Measurements from ENCODE around the gene PRKCE. TPM values are rescaled to one million over a fixed set of nuclear protein-coding genes. Genes with fewer than 3 reads are reported as not detected.

Gene PRKCE
- total and polyA plus RNA-seq, 2 experiments from 2014 or later, result 0.94 to 1.2 TPM

GRCh38 chr2:45975752-45976517 lies 324.5 kb downstream of the PRKCE start (continued):
- no peak for TF ChIP-seq ETS1 (IDR thresholded peaks at IDR 0.05)
- TF ChIP-seq JUNB (IDR thresholded peaks at IDR 0.05; ENCODE audit: unreplicated experiment), result no peak
- TF ChIP-seq CREB1 (CRISPR knock-in tag; IDR thresholded peaks at IDR 0.05; ENCODE audit: low read depth), result no peak
- no peak for TF ChIP-seq POLR2AphosphoS5 (IDR thresholded peaks at IDR 0.05; ENCODE audit: low read depth)
- TF ChIP-seq ZNF331 (CRISPR knock-in tag; IDR thresholded peaks at IDR 0.05; ENCODE audit: low read depth), result no peak
- no peak for TF ChIP-seq REST (IDR thresholded peaks at IDR 0.05; ENCODE audit: unreplicated experiment)
- no peak for TF ChIP-seq STAT1 (IDR thresholded peaks at IDR 0.05; ENCODE audit: unreplicated experiment)
- TF ChIP-seq EZH2phosphoT487 (IDR thresholded peaks at IDR 0.05; ENCODE audit: unreplicated experiment), result no peak
- TF ChIP-seq NANOG (IDR thresholded peaks at IDR 0.05; ENCODE audit: borderline replicate concordance), result no peak
- TF ChIP-seq ZNF114 (CRISPR knock-in tag; IDR thresholded peaks at IDR 0.05), result no peak
- no peak for TF ChIP-seq EZH2 (IDR thresholded peaks at IDR 0.05; ENCODE audit: low read depth, unreplicated experiment)

GRCh38 chr2:45978302-45978859 lies 326.9 kb downstream of the PRKCE start:
- Mint-ChIP-seq H3K27ac (no peak overlapping the region), H3K36me3 (ENCODE audit: low read depth) (no peaks in the 10 kb centered on the region; the same call in 2 of the 3 replicates), H3K4me1 (peaks cover 4% of the 10 kb centered on the region; the same call in 2 of the 3 replicates), H3K9me3 (no peaks in the 10 kb centered on the region), H3K4me3 (no peak overlapping the region), H3K27me3 (ENCODE audit: insufficient read depth, low read depth, poor library complexity) (no peaks in the 10 kb centered on the region)
- DNase-seq (ENCODE audit: low spot score) (no peak), ATAC-seq (no peak)
- Histone ChIP-seq H3K36me3 (ENCODE audit: insufficient read depth) (no peaks in the 10 kb centered on the region), H2AFZ (no peak overlapping the region), H3K27me3 (ENCODE audit: insufficient read depth) (no peaks in the 10 kb centered on the region), H3K4me3 (no peak overlapping the region), H3K4me1 (ENCODE audit: insufficient read depth) (no peaks in the 10 kb centered on the region), H3K4me2 (no peak overlapping the region), H4K20me1 (replicated peaks; ENCODE audit: insufficient read depth) (no peaks in the 10 kb centered on the region), H3F3A (replicated peaks; ENCODE audit: low read depth) (no peaks in the 10 kb centered on the region), H3K9me2 (ENCODE audit: insufficient read depth) (no peaks in the 10 kb centered on the region), H3K27ac (ENCODE audit: low read depth) (no peak overlapping the region), H3K79me2 (replicated peaks; ENCODE audit: insufficient read depth) (no peaks in the 10 kb centered on the region)
- TF ChIP-seq CREB1 (CRISPR knock-in tag; IDR thresholded peaks at IDR 0.05; ENCODE audit: low read depth) (no peak), ZNF462 (CRISPR knock-in tag; IDR thresholded peaks at IDR 0.05) (no peak), JUNB (IDR thresholded peaks at IDR 0.05; ENCODE audit: unreplicated experiment) (no peak)
